Hepatocyte (in vitro differentiated cells): ENCODE data around the gene KLHL18. TPM values are rescaled to one million over a fixed set of nuclear protein-coding genes. Genes with fewer than 3 reads are reported as not detected.
A peak's percentile ranks its signal among the peaks of the same experiment; 100 is the strongest.

Experiments
- DNase-seq: peaks from one replicate; pipeline ENCODE4 v3.0.0-alpha.2; 2016; ENCODE audit warnings: low spot score
- H2AFZ ChIP-seq: fragments of 200-600 bp; sonication (generic); 2 replicates; pipeline ENCODE4 v1.6.0; 2016; ENCODE audit warnings: antibody characterized with exemption, mild to moderate bottlenecking
- H3K27ac ChIP-seq: fragments of 200-600 bp; sonication (generic); 2 replicates; pipeline ENCODE4 v1.5.1; 2016; ENCODE audit warnings: mild to moderate bottlenecking
- H3K27me3 ChIP-seq: fragments of 200-600 bp; sonication (generic); 2 replicates; pipeline ENCODE4 v1.6.1; 2016
- H3K36me3 ChIP-seq: fragments of 200-600 bp; sonication (generic); replicated peaks from 2 replicates; pipeline ENCODE4 v1.5.1; 2016; ENCODE audit warnings: low read depth; ENCODE audit not compliant: insufficient read depth
- H3K4me1 ChIP-seq: fragments of 200-600 bp; sonication (generic); 2 replicates; pipeline ENCODE4 v1.5.1; 2016; ENCODE audit warnings: mild to moderate bottlenecking, moderate library complexity; ENCODE audit not compliant: insufficient read depth
- H3K4me2 ChIP-seq: fragments of 200-600 bp; sonication (generic); 2 replicates; pipeline ENCODE4 v1.6.0; 2016
- H3K4me3 ChIP-seq: fragments of 200-600 bp; sonication (generic); 2 replicates; pipeline ENCODE4 v1.5.1; 2016; ENCODE audit warnings: mild to moderate bottlenecking
- H3K79me2 ChIP-seq: fragments of 200-600 bp; sonication (generic); 2 replicates; pipeline ENCODE4 v1.6.0; 2017; ENCODE audit warnings: mild to moderate bottlenecking
- H3K9me2 ChIP-seq: fragments of 200-600 bp; sonication (generic); replicated peaks from 2 replicates; pipeline ENCODE4 v1.6.0; 2017; ENCODE audit warnings: mild to moderate bottlenecking; ENCODE audit not compliant: insufficient read depth
- H3K9me3 ChIP-seq: fragments of 200-600 bp; sonication (generic); 2 replicates; pipeline ENCODE4 v1.5.1; 2016; ENCODE audit warnings: low read depth, mild to moderate bottlenecking
- H4K20me1 ChIP-seq: fragments of 200-600 bp; sonication (generic); 2 replicates; pipeline ENCODE4 v1.6.0; 2016; ENCODE audit warnings: mild to moderate bottlenecking; ENCODE audit not compliant: insufficient read depth, poor library complexity, severe bottlenecking
- CTCF ChIP-seq: fragments of 200-600 bp; sonication (generic); IDR thresholded peaks from 2 replicates; pipeline ENCODE4 v1.5.1; 2016; ENCODE audit warnings: antibody characterized with exemption, mild to moderate bottlenecking; ENCODE audit not compliant: poor library complexity
- EZH2 ChIP-seq: fragments of 200-600 bp; sonication (generic); IDR thresholded peaks from 2 replicates; pipeline ENCODE4 v1.6.1; 2016; ENCODE audit warnings: antibody characterized with exemption, mild to moderate bottlenecking, borderline replicate concordance
- EZH2phosphoT487 ChIP-seq: fragments of 200-600 bp; sonication (generic); IDR thresholded peaks from one replicate; pipeline ENCODE4 v1.6.1; 2018; ENCODE audit warnings: antibody characterized with exemption, mild to moderate bottlenecking, low read depth, moderate library complexity; ENCODE audit not compliant: unreplicated experiment, severe bottlenecking
- WGBS: methylation state at CpG from one replicate; pipeline ENCODE4 v1.1.6; 2016; ENCODE audit warnings: low lambda C conversion rate; ENCODE audit errors: missing lambda C conversion rate; 5-methylcytosine and 5-hydroxymethylcytosine counted together
- polyA plus RNA-seq: library from polyadenylated mRNA; unstranded; fragments of >200 nt; fragmentation: Nextera tagmentation; extraction: Ambion mirVana; gene quantifications from 2 replicates; pipeline ENCODE4 v1.2.1, GENCODE V29; 2016
- total RNA-seq: library from RNA; depleted of rRNA; stranded (reverse); fragments of >200 nt; gene quantifications from 2 replicates; pipeline ENCODE4 v1.2.3, GENCODE V29; 2014

KLHL18 gene
- total and polyA plus RNA-seq, 2 experiments from 2014 or later = 11.6 to 13.6 TPM

- TF ChIP-seq EZH2 = no peak
- TF ChIP-seq EZH2phosphoT487 = no peak
- no peak for TF ChIP-seq CTCF
- Histone ChIP-seq H3K79me2 (no peaks in the 10 kb centered on the region), H3K27ac (peak overlapping the region; percentile 44), H3K27me3 (no peaks in the 10 kb centered on the region), H3K9me3 (no peaks in the 10 kb centered on the region), H3K4me2 (peak overlapping the region; percentile 43), H4K20me1 (no peaks in the 10 kb centered on the region), H2AFZ (no peak overlapping the region), H3K4me3 (no peak overlapping the region), H3K4me1 (no peaks in the 10 kb centered on the region), H3K9me2 (no peaks in the 10 kb centered on the region), H3K36me3 (no peaks in the 10 kb centered on the region)
- 64% methylated on average over 1 of the region's 1 CpG for WGBS
- no peak for DNase-seq
These were observed 36.2 kb downstream of the KLHL18 start for GRCh38 chr3:47318916-47319315.

GRCh38 chr3:47319956-47320355, 37.2 kb downstream of the KLHL18 start:
- no peaks in the 10 kb centered on the region for H3K36me3 ChIP-seq
- no peak overlapping the region for H3K4me3 ChIP-seq
- no peaks in the 10 kb centered on the region for H3K27me3 ChIP-seq
- H4K20me1 ChIP-seq = no peaks in the 10 kb centered on the region
- no peak overlapping the region for H2AFZ ChIP-seq
- H3K9me2 ChIP-seq = no peaks in the 10 kb centered on the region
- TF ChIP-seq EZH2phosphoT487 = no peak
- TF ChIP-seq CTCF = no peak
- TF ChIP-seq EZH2 = no peak
- H3K9me3 ChIP-seq = no peaks in the 10 kb centered on the region
- WGBS = 48% methylated on average over 2 of the region's 2 CpGs
- DNase-seq = no peak
- H3K4me2 ChIP-seq = no peak overlapping the region
- no peaks in the 10 kb centered on the region for H3K4me1 ChIP-seq
- H3K27ac ChIP-seq = no peak overlapping the region
- H3K79me2 ChIP-seq = no peaks in the 10 kb centered on the region

GRCh38 chr3:47323431-47324277, 40.9 kb downstream of the KLHL18 start:
- H3K27me3 ChIP-seq = no peaks in the 10 kb centered on the region
- H3K79me2 ChIP-seq = no peaks in the 10 kb centered on the region
- no peaks in the 10 kb centered on the region for H3K4me1 ChIP-seq
- no peaks in the 10 kb centered on the region for H3K36me3 ChIP-seq
- H3K9me2 ChIP-seq = no peaks in the 10 kb centered on the region
- H3K9me3 ChIP-seq = no peaks in the 10 kb centered on the region
- H3K4me2 ChIP-seq = no peak overlapping the region
- H2AFZ ChIP-seq = no peak overlapping the region
- H4K20me1 ChIP-seq = no peaks in the 10 kb centered on the region
- peak; percentile 19 for DNase-seq
- H3K27ac ChIP-seq = peak overlapping the region; percentile 13
- 78% methylated on average over 8 of the region's 8 CpGs for WGBS
- H3K4me3 ChIP-seq = no peak overlapping the region
- TF ChIP-seq CTCF = no peak
- no peak for TF ChIP-seq EZH2
- no peak for TF ChIP-seq EZH2phosphoT487
